Measurements from ENCODE around the gene NUAK1. TPM values are rescaled to one million over a fixed set of nuclear protein-coding genes. Genes with fewer than 3 reads are reported as not detected.

The NUAK1 gene
- total and polyA plus RNA-seq, 2 experiments from 2014 or later: 5.4 to 16.9 TPM

DNA sequence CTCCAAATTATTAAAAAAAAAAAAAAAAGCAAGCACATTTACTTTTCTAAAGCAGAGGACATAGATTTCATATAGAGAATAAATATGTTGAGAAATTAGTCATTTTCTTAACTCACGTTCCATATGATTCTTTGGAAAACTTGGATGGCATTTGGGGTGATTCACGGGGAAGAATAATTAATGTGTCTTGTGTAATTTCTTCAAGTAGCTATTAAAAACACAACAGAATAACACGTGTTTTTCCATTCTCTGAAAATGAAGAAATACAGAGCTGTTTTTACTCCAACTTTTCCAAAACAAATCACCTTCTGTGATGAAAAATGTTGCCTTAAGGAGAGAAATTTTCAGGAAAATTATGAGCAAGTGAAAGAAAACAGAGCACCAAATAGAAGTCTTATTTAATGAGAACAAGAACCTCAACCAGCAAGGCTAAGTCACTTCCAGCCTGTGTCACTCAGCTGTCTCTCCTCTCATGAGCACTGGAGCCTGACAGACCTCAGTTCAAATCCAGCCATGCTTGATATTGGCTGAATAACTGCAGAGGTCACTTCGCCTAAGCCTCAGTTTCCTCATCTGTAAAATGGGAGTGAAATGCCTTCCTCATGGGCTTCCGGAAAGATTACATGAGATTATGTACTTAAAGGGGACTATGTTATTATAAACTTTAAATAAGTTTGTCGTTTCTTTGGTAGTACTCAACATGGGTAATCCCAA is 42.8 kb upstream of the NUAK1 start:
- H3K4me2 ChIP-seq: no peak overlapping the region
- no peaks in the 10 kb centered on the region for H3K27me3 ChIP-seq (ENCODE audit: insufficient read depth)
- Mint-ChIP-seq H3K9me3 (no peaks in the 10 kb centered on the region), H3K36me3 (ENCODE audit: low read depth) (no peaks in the 10 kb centered on the region), H3K4me3 (no peak overlapping the region), H3K27me3 (ENCODE audit: insufficient read depth, low read depth, poor library complexity) (peaks cover 3% of the 10 kb centered on the region), H3K27ac (no peak overlapping the region), H3K4me1 (peaks cover 11% of the 10 kb centered on the region)
- no peaks in the 10 kb centered on the region for H3K4me1 ChIP-seq (ENCODE audit: insufficient read depth)
- no peaks in the 10 kb centered on the region for H3K79me2 ChIP-seq (replicated peaks; ENCODE audit: insufficient read depth)
- no peak overlapping the region for H3K4me3 ChIP-seq
- DNase-seq (ENCODE audit: low spot score) (no peak), ATAC-seq (no peak)
- H3F3A ChIP-seq (replicated peaks; ENCODE audit: low read depth): no peaks in the 10 kb centered on the region
- no peaks in the 10 kb centered on the region for H3K9me2 ChIP-seq (ENCODE audit: insufficient read depth)
- H3K27ac ChIP-seq (ENCODE audit: low read depth): no peak overlapping the region
- no peaks in the 10 kb centered on the region for H3K36me3 ChIP-seq (ENCODE audit: insufficient read depth)
- no peaks in the 10 kb centered on the region for H4K20me1 ChIP-seq (replicated peaks; ENCODE audit: insufficient read depth)
- no peak overlapping the region for H2AFZ ChIP-seq
- TF ChIP-seq, protein P1, sequence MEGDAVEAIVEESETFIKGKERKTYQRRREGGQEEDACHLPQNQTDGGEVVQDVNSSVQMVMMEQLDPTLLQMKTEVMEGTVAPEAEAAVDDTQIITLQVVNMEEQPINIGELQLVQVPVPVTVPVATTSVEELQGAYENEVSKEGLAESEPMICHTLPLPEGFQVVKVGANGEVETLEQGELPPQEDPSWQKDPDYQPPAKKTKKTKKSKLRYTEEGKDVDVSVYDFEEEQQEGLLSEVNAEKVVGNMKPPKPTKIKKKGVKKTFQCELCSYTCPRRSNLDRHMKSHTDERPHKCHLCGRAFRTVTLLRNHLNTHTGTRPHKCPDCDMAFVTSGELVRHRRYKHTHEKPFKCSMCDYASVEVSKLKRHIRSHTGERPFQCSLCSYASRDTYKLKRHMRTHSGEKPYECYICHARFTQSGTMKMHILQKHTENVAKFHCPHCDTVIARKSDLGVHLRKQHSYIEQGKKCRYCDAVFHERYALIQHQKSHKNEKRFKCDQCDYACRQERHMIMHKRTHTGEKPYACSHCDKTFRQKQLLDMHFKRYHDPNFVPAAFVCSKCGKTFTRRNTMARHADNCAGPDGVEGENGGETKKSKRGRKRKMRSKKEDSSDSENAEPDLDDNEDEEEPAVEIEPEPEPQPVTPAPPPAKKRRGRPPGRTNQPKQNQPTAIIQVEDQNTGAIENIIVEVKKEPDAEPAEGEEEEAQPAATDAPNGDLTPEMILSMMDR (conservative IDR thresholded peaks at IDR 0.05; ENCODE audit: low read depth in 2 of 2): no peak
- TF ChIP-seq EZH2 (IDR thresholded peaks at IDR 0.05; ENCODE audit: low read depth, unreplicated experiment) (no peak), NANOG (IDR thresholded peaks at IDR 0.05; ENCODE audit: borderline replicate concordance) (no peak), JUNB (IDR thresholded peaks at IDR 0.05; ENCODE audit: unreplicated experiment) (no peak), CREB1 (CRISPR knock-in tag; IDR thresholded peaks at IDR 0.05; ENCODE audit: low read depth) (no peak), ZNF114 (CRISPR knock-in tag; IDR thresholded peaks at IDR 0.05) (no peak), STAT1 (IDR thresholded peaks at IDR 0.05; ENCODE audit: unreplicated experiment) (no peak), EZH2phosphoT487 (IDR thresholded peaks at IDR 0.05; ENCODE audit: unreplicated experiment) (no peak), ZNF331 (CRISPR knock-in tag; IDR thresholded peaks at IDR 0.05; ENCODE audit: low read depth) (no peak), POLR2AphosphoS5 (IDR thresholded peaks at IDR 0.05; ENCODE audit: low read depth) (no peak)
- TF ChIP-seq, protein P2, sequence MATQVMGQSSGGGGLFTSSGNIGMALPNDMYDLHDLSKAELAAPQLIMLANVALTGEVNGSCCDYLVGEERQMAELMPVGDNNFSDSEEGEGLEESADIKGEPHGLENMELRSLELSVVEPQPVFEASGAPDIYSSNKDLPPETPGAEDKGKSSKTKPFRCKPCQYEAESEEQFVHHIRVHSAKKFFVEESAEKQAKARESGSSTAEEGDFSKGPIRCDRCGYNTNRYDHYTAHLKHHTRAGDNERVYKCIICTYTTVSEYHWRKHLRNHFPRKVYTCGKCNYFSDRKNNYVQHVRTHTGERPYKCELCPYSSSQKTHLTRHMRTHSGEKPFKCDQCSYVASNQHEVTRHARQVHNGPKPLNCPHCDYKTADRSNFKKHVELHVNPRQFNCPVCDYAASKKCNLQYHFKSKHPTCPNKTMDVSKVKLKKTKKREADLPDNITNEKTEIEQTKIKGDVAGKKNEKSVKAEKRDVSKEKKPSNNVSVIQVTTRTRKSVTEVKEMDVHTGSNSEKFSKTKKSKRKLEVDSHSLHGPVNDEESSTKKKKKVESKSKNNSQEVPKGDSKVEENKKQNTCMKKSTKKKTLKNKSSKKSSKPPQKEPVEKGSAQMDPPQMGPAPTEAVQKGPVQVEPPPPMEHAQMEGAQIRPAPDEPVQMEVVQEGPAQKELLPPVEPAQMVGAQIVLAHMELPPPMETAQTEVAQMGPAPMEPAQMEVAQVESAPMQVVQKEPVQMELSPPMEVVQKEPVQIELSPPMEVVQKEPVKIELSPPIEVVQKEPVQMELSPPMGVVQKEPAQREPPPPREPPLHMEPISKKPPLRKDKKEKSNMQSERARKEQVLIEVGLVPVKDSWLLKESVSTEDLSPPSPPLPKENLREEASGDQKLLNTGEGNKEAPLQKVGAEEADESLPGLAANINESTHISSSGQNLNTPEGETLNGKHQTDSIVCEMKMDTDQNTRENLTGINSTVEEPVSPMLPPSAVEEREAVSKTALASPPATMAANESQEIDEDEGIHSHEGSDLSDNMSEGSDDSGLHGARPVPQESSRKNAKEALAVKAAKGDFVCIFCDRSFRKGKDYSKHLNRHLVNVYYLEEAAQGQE (IDR thresholded peaks at IDR 0.05; ENCODE audit: unreplicated experiment): no peak
- TF ChIP-seq, protein P3, sequence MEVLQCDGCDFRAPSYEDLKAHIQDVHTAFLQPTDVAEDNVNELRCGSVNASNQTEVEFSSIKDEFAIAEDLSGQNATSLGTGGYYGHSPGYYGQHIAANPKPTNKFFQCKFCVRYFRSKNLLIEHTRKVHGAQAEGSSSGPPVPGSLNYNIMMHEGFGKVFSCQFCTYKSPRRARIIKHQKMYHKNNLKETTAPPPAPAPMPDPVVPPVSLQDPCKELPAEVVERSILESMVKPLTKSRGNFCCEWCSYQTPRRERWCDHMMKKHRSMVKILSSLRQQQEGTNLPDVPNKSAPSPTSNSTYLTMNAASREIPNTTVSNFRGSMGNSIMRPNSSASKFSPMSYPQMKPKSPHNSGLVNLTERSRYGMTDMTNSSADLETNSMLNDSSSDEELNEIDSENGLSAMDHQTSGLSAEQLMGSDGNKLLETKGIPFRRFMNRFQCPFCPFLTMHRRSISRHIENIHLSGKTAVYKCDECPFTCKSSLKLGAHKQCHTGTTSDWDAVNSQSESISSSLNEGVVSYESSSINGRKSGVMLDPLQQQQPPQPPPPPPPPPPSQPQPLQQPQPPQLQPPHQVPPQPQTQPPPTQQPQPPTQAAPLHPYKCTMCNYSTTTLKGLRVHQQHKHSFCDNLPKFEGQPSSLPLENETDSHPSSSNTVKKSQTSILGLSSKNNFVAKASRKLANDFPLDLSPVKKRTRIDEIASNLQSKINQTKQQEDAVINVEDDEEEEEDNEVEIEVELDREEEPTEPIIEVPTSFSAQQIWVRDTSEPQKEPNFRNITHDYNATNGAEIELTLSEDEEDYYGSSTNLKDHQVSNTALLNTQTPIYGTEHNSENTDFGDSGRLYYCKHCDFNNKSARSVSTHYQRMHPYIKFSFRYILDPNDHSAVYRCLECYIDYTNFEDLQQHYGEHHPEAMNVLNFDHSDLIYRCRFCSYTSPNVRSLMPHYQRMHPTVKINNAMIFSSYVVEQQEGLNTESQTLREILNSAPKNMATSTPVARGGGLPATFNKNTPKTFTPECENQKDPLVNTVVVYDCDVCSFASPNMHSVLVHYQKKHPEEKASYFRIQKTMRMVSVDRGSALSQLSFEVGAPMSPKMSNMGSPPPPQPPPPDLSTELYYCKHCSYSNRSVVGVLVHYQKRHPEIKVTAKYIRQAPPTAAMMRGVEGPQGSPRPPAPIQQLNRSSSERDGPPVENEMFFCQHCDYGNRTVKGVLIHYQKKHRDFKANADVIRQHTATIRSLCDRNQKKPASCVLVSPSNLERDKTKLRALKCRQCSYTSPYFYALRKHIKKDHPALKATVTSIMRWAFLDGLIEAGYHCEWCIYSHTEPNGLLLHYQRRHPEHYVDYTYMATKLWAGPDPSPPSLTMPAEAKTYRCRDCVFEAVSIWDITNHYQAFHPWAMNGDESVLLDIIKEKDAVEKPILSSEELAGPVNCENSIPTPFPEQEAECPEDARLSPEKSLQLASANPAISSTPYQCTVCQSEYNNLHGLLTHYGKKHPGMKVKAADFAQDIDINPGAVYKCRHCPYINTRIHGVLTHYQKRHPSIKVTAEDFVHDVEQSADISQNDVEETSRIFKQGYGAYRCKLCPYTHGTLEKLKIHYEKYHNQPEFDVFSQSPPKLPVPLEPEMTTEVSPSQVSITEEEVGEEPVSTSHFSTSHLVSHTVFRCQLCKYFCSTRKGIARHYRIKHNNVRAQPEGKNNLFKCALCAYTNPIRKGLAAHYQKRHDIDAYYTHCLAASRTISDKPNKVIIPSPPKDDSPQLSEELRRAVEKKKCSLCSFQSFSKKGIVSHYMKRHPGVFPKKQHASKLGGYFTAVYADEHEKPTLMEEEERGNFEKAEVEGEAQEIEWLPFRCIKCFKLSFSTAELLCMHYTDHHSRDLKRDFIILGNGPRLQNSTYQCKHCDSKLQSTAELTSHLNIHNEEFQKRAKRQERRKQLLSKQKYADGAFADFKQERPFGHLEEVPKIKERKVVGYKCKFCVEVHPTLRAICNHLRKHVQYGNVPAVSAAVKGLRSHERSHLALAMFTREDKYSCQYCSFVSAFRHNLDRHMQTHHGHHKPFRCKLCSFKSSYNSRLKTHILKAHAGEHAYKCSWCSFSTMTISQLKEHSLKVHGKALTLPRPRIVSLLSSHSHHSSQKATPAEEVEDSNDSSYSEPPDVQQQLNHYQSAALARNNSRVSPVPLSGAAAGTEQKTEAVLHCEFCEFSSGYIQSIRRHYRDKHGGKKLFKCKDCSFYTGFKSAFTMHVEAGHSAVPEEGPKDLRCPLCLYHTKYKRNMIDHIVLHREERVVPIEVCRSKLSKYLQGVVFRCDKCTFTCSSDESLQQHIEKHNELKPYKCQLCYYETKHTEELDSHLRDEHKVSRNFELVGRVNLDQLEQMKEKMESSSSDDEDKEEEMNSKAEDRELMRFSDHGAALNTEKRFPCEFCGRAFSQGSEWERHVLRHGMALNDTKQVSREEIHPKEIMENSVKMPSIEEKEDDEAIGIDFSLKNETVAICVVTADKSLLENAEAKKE (CRISPR knock-in tag; IDR thresholded peaks at IDR 0.05): no peak
- TF ChIP-seq, protein P4, sequence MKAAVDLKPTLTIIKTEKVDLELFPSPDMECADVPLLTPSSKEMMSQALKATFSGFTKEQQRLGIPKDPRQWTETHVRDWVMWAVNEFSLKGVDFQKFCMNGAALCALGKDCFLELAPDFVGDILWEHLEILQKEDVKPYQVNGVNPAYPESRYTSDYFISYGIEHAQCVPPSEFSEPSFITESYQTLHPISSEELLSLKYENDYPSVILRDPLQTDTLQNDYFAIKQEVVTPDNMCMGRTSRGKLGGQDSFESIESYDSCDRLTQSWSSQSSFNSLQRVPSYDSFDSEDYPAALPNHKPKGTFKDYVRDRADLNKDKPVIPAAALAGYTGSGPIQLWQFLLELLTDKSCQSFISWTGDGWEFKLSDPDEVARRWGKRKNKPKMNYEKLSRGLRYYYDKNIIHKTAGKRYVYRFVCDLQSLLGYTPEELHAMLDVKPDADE (IDR thresholded peaks at IDR 0.05): no peak

Data from GM23338 (cell line).